ENCODE data around the gene DRAXIN.
A peak's percentile ranks its signal among the peaks of the same experiment; 100 is the strongest.

Gene DRAXIN

DNA sequence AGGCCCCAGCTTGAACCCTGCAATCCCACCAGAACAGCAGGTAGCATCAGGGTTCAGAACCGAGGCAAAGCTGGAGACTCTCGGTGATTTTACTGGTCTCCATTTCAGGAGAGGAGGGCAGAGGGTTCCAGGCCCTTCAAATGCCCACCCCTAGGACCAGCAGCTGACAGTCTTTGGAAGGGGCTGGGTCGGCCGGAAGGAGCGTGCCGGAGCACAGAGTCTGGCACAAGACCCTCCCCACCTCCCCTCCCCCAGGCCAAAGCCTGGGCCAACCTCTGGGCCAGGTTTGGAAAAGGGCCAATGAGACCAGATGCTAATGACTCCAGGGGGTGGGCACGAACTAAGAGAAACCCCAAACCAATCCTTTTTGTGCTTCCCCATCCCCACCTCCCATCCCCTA is 44.2 kb upstream of the DRAXIN start:
- Histone ChIP-seq H4K8ac (ENCODE audit: low read depth, low read length) (no peak overlapping the region), H3K14ac (ENCODE audit: low read length) (no peak overlapping the region), H3K36me3 (replicated peaks in 1 of 2; ENCODE audit: control insufficient read depth in 2 of 2, insufficient read depth in 2 of 2, low read length in 2 of 2) (no peaks in the 10 kb centered on the region), H3K18ac (ENCODE audit: low read length) (no peak overlapping the region), H2BK5ac (ENCODE audit: low read length) (no peak overlapping the region), H3K79me1 (ENCODE audit: low read depth, low read length) (no peaks in the 10 kb centered on the region), H4K91ac (ENCODE audit: low read depth, low read length, poor library complexity) (no peak overlapping the region), H3K27me3 (ENCODE audit: control insufficient read depth in 3 of 3, insufficient read depth in 3 of 3, low read depth in 1 of 3, low read length in 3 of 3) (peaks cover 2 to 48% (median 32%) of the 10 kb centered on the region in 3 experiments), H2AK5ac (ENCODE audit: low read depth, low read length) (no peak overlapping the region), H3K9me3 (replicated peaks in 1 of 2; ENCODE audit: control insufficient read depth in 2 of 2, insufficient read depth in 1 of 2, low read depth in 1 of 2, low read length in 2 of 2) (no peaks in the 10 kb centered on the region), H3K27ac (replicated peaks; ENCODE audit: low read length) (no peak overlapping the region), H3K23ac (ENCODE audit: low read depth, low read length, poor library complexity) (no peak overlapping the region), H2BK15ac (ENCODE audit: low read length) (no peak overlapping the region), H3K9ac (ENCODE audit: low read depth, low read length, poor library complexity) (no peak overlapping the region), H3K4me2 (ENCODE audit: insufficient read depth, low read length, poor library complexity, severe bottlenecking) (no peak overlapping the region), H2BK120ac (ENCODE audit: low read depth, low read length) (no peak overlapping the region), H2AFZ (ENCODE audit: low read length) (no peak overlapping the region), H3K4ac (ENCODE audit: low read length) (no peak overlapping the region), H3K4me3 (ENCODE audit: low read length in 2 of 2) (no peak overlapping the region), H2BK12ac (ENCODE audit: low read length) (no peak overlapping the region), H3K4me1 (ENCODE audit: control insufficient read depth in 2 of 2, insufficient read depth in 1 of 2, low read depth in 1 of 2, low read length in 2 of 2) (peaks cover 0 to 12% of the 10 kb centered on the region in 2 donors)
- no CpG with 5 or more reads among the region's 7 CpGs for WGBS, 2 donors (ENCODE audit: extremely low coverage in 2 of 2, insufficient read length in 2 of 2, insufficient replicate concordance in 1 of 2)
- no peak for DNase-seq (ENCODE audit: low spot score)

DNA sequence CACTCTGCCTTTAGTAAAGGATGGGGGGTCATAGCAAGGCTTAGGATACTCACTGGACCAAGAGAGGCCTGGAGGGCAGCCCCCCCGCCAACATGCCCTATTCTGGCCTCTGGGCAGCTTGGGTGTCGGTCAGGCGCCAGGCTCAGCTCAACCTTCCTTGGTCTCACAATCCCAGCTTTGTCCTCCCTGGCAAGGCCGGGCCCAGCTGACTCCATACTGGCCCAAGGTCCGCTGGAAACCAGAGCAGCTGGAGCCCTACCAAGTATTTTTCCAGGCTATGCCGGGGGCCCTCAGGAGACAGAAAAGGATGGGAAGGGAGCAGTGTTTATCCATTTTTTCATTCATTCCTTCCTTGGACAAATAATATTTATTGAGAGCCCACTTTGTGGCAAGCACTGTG is 43.5 kb upstream of the DRAXIN start:
- Histone ChIP-seq H3K4ac (ENCODE audit: low read length) (no peak overlapping the region), H2BK12ac (ENCODE audit: low read length) (no peak overlapping the region), H2BK5ac (ENCODE audit: low read length) (peak overlapping the region; percentile 60), H3K4me1 (ENCODE audit: control insufficient read depth in 2 of 2, insufficient read depth in 1 of 2, low read depth in 1 of 2, low read length in 2 of 2) (peaks cover 0 to 12% of the 10 kb centered on the region in 2 donors), H3K23ac (ENCODE audit: low read depth, low read length, poor library complexity) (no peak overlapping the region), H3K79me1 (ENCODE audit: low read depth, low read length) (no peaks in the 10 kb centered on the region), H3K4me2 (ENCODE audit: insufficient read depth, low read length, poor library complexity, severe bottlenecking) (no peak overlapping the region), H3K27ac (replicated peaks; ENCODE audit: low read length) (no peak overlapping the region), H3K36me3 (replicated peaks in 1 of 2; ENCODE audit: control insufficient read depth in 2 of 2, insufficient read depth in 2 of 2, low read length in 2 of 2) (no peaks in the 10 kb centered on the region), H4K91ac (ENCODE audit: low read depth, low read length, poor library complexity) (no peak overlapping the region), H3K9ac (ENCODE audit: low read depth, low read length, poor library complexity) (peak overlapping the region; percentile 40), H2BK120ac (ENCODE audit: low read depth, low read length) (peak overlapping the region; percentile 57), H2AFZ (ENCODE audit: low read length) (no peak overlapping the region), H2BK15ac (ENCODE audit: low read length) (no peak overlapping the region), H3K18ac (ENCODE audit: low read length) (peak overlapping the region; percentile 25), H4K8ac (ENCODE audit: low read depth, low read length) (peak overlapping the region; percentile 32), H3K14ac (ENCODE audit: low read length) (peak overlapping the region; percentile 17), H3K27me3 (ENCODE audit: control insufficient read depth in 3 of 3, insufficient read depth in 3 of 3, low read depth in 1 of 3, low read length in 3 of 3) (peaks cover 2 to 55% (median 36%) of the 10 kb centered on the region in 3 experiments), H3K4me3 (ENCODE audit: low read length in 2 of 2) (no peak overlapping the region), H3K9me3 (replicated peaks in 1 of 2; ENCODE audit: control insufficient read depth in 2 of 2, insufficient read depth in 1 of 2, low read depth in 1 of 2, low read length in 2 of 2) (no peaks in the 10 kb centered on the region), H2AK5ac (ENCODE audit: low read depth, low read length) (peak overlapping the region; percentile 73)
- no peak for DNase-seq (ENCODE audit: low spot score)
- no CpG with 5 or more reads among the region's 6 CpGs for WGBS, 2 donors (ENCODE audit: extremely low coverage in 2 of 2, insufficient read length in 2 of 2, insufficient replicate concordance in 1 of 2)

- Histone ChIP-seq H3K27ac (replicated peaks; ENCODE audit: low read length) (no peak overlapping the region), H3K9me3 (replicated peaks in 1 of 2; ENCODE audit: control insufficient read depth in 2 of 2, insufficient read depth in 1 of 2, low read depth in 1 of 2, low read length in 2 of 2) (no peaks in the 10 kb centered on the region), H2BK15ac (ENCODE audit: low read length) (no peak overlapping the region), H3K9ac (ENCODE audit: low read depth, low read length, poor library complexity) (peak overlapping the region; percentile 50), H2AFZ (ENCODE audit: low read length) (no peak overlapping the region), H3K4me3 (ENCODE audit: low read length in 2 of 2) (no peak overlapping the region), H3K4ac (ENCODE audit: low read length) (no peak overlapping the region), H3K27me3 (ENCODE audit: control insufficient read depth in 3 of 3, insufficient read depth in 3 of 3, low read depth in 1 of 3, low read length in 3 of 3) (peaks cover 4 to 62% (median 39%) of the 10 kb centered on the region in 3 experiments), H2AK5ac (ENCODE audit: low read depth, low read length) (no peak overlapping the region), H2BK5ac (ENCODE audit: low read length) (peak overlapping the region; percentile 60), H3K36me3 (replicated peaks in 1 of 2; ENCODE audit: control insufficient read depth in 2 of 2, insufficient read depth in 2 of 2, low read length in 2 of 2) (no peaks in the 10 kb centered on the region), H3K4me2 (ENCODE audit: insufficient read depth, low read length, poor library complexity, severe bottlenecking) (peak overlapping the region; percentile 44), H2BK120ac (ENCODE audit: low read depth, low read length) (peak overlapping the region; percentile 57), H3K18ac (ENCODE audit: low read length) (peak overlapping the region; percentile 7), H3K4me1 (ENCODE audit: control insufficient read depth in 2 of 2, insufficient read depth in 1 of 2, low read depth in 1 of 2, low read length in 2 of 2) (peaks cover 0 to 14% of the 10 kb centered on the region in 2 donors), H4K8ac (ENCODE audit: low read depth, low read length) (no peak overlapping the region), H2BK12ac (ENCODE audit: low read length) (no peak overlapping the region), H3K14ac (ENCODE audit: low read length) (no peak overlapping the region), H4K91ac (ENCODE audit: low read depth, low read length, poor library complexity) (no peak overlapping the region), H3K79me1 (ENCODE audit: low read depth, low read length) (no peaks in the 10 kb centered on the region), H3K23ac (ENCODE audit: low read depth, low read length, poor library complexity) (peak overlapping the region; percentile 83)
- WGBS, 2 donors (ENCODE audit: extremely low coverage in 2 of 2, insufficient read length in 2 of 2, insufficient replicate concordance in 1 of 2), result no CpG with 5 or more reads among the region's 30 CpGs
- no peak for DNase-seq (ENCODE audit: low spot score)
These were observed 42.8 kb upstream of the DRAXIN start for GRCh38 chr1:11648732-11649158.

DNA sequence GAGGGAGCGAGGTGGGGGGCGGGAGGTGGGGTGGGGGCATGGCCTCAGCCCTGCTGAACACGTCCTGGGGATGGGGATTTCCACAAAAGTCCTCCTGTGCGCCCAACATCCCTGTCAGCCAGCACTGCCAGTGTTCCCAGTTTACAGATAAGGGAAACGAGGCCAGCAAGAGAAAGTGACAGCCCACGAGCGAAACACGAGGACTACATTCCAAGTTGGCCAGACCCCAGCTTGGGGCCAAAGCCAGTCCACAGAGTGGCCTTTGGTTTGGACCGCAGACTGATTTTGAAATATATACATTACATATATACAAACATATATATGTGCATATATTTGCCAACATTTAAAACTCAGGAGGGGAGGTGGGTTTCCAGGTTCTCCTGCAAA is 42.3 kb upstream of the DRAXIN start:
- Histone ChIP-seq H3K79me1 (ENCODE audit: low read depth, low read length) (no peaks in the 10 kb centered on the region), H3K18ac (ENCODE audit: low read length) (no peak overlapping the region), H3K36me3 (replicated peaks in 1 of 2; ENCODE audit: control insufficient read depth in 2 of 2, insufficient read depth in 2 of 2, low read length in 2 of 2) (no peaks in the 10 kb centered on the region), H2AK5ac (ENCODE audit: low read depth, low read length) (peak overlapping the region; percentile 89), H3K27ac (replicated peaks; ENCODE audit: low read length) (no peak overlapping the region), H3K4me1 (ENCODE audit: control insufficient read depth in 2 of 2, insufficient read depth in 1 of 2, low read depth in 1 of 2, low read length in 2 of 2) (peaks cover 0 to 15% of the 10 kb centered on the region in 2 donors), H3K27me3 (ENCODE audit: control insufficient read depth in 3 of 3, insufficient read depth in 3 of 3, low read depth in 1 of 3, low read length in 3 of 3) (peaks cover 4 to 67% (median 44%) of the 10 kb centered on the region in 3 experiments), H3K9me3 (replicated peaks in 1 of 2; ENCODE audit: control insufficient read depth in 2 of 2, insufficient read depth in 1 of 2, low read depth in 1 of 2, low read length in 2 of 2) (no peaks in the 10 kb centered on the region), H3K4me3 (ENCODE audit: low read length in 2 of 2) (no peak overlapping the region), H2BK15ac (ENCODE audit: low read length) (no peak overlapping the region), H3K9ac (ENCODE audit: low read depth, low read length, poor library complexity) (no peak overlapping the region), H2BK120ac (ENCODE audit: low read depth, low read length) (no peak overlapping the region), H2AFZ (ENCODE audit: low read length) (no peak overlapping the region), H3K23ac (ENCODE audit: low read depth, low read length, poor library complexity) (no peak overlapping the region), H4K91ac (ENCODE audit: low read depth, low read length, poor library complexity) (no peak overlapping the region), H2BK5ac (ENCODE audit: low read length) (peak overlapping the region; percentile 89), H3K14ac (ENCODE audit: low read length) (no peak overlapping the region), H3K4ac (ENCODE audit: low read length) (no peak overlapping the region), H4K8ac (ENCODE audit: low read depth, low read length) (no peak overlapping the region), H3K4me2 (ENCODE audit: insufficient read depth, low read length, poor library complexity, severe bottlenecking) (no peak overlapping the region), H2BK12ac (ENCODE audit: low read length) (no peak overlapping the region)
- WGBS, 2 donors (ENCODE audit: extremely low coverage in 2 of 2, insufficient read length in 2 of 2, insufficient replicate concordance in 1 of 2), result no CpG with 5 or more reads among the region's 9 CpGs
- no peak for DNase-seq (ENCODE audit: low spot score)
